Stimulated activated CD8-positive, alpha-beta memory T cell treated with anti-CD3 and anti-CD28 coated beads, Interleukin-4, amount 100 ng/mL, for 1 hour (primary cell): ENCODE data around the gene IRX4.
"Not testable (repeated sequence)": the region's sequence is repeated elsewhere in the genome, so short reads cannot be mapped to it uniquely, and the experiment has no call there.

Experiments used
- DNase-seq, 2 donors: peaks; one replicate each; pipeline ENCODE4 v3.0.0-alpha.2; 2020; ENCODE audit warnings: low read depth in 2 of 2, low spot score in 1 of 2

The IRX4 gene

DNA sequence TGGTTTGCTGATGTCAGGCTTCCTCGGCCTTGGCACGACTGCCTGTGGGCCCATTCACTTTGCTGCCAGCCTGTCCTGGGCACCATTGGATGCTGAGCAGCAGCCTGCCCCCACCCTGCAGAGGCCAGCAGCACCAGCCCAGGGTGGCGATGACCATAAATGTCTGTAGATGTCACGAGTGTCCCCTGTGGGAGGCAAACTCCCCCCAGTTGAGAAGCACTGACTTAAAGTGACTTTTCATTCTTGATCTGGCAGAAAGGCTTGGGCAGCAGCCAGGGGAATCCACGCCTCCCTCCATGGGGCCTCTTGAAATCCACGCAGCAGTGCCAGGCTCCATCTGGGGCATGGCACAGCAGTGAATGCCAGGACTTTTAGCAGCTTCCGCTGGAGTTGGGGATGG, 21.8 kb downstream of the IRX4 start:
- DNase-seq: no peak

DNA sequence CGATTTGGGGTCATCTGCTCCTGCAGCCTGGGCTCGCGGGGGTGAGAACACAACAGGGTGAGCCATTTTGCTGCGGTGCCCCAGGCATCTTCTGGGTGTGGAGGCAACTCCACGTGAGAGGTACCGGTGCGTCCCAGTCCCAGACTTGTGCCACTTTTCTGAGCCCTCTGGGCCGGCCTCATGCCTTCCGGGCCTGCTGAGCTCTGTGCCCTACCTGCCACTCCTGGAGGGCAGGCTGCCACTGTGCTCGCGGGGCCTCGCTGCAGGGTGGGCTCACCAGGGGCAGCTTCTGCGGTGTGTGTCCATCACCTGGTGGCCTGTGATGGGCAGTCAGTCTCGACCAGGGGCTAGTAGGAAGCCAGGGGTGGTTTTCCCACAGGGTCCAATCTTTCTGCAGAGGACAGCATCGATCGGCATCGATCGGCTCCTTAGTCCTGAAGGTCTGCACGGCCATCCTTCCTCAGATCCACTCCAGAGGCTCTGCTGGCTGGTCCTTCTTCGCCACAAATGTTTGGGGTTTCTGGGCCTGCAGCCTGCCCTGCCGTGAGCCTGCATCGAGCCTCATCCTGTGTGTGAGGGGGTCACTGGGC, 22.6 kb downstream of the IRX4 start:
- DNase-seq: no peak

DNA sequence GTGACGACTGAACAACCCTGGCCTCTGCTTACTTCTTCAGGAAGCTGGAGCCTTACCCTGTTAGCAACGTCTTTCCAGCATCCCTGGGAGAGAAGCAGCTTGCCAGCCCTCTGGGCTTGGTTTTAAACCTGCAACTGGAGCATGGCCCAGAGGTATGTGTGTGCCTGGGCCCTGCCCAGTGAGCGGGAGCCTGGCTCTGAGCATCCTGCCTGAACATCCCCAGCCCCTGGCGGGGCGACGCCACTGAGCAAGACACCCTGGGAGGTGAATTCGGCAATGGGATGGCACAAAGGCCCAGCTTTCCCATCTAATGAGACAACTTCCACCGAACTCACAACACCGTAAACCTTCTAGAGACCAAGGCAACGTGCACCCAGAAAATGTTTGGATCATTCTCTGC, 23.6 kb downstream of the IRX4 start:
- no peak for DNase-seq

DNA sequence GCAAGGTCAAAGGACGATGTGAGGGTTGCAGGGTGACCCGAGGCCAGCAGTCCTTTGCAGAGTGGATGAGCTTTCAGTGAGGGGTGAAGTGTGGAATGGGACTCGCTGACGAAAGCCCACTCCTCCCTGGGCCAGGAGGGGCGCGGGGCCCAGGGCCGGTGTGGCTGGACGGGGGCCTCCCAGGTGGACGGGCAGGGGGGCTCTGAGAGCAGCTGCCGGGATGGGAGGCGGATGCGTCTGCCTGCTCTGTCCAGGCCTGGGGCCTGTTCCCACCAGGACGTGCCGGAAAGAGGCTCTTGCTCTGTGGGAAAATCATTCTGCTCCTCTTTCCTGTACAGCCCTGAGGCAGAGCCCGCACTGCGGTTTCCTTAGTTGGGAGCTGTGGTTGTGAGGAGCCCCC, 24.3 kb downstream of the IRX4 start:
- DNase-seq: no peak

DNA sequence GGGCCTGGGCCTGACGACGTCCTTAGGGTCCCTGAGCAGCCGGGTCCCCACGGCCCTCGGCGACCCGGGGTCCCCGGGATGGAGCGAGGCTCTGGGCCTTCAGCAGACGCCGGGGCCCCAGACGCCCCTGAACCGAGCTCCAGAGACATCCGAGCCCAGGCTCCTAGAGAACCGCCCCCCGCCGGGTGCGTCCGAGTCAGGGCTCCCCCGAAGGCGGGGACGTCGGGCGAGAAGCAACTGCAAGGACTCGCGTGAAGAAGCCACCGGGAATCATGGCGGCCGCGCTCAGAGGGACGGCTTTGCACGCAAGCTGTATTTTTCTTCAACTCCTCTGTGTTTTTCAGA, 25.5 kb downstream of the IRX4 start:
- DNase-seq: no peak

DNA sequence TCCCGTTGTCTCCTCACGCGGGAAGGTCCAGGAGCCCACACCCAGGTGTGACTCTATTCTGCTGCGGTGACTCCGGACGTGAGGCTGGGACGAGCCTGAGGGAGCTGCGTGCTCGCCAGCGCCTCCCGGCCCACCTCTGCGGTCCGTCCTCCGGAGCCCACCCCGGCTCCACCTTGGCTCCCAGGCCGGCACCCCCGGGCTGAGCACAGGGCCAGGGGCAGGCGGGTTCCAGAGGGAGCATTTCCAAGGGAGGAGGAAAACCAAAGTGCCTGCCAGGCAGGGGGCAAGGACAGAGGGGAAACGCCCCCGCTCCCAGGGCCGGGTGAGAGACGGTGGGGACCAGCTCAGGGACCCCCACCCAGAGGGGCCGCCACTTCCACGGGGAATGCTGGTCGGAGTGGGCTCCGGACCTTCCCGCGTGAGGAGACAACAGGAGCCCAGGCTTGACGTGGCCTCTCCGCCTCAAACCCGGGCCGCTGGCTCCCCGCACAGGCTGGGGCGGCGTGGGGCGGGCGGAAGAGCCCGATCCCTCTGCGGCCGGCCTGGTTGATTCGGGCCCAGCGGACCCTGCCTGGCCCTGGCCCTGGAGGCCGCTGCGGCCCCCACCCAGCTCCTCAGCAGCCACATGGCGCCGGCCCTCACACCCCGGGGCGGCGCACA, 26.0 kb downstream of the IRX4 start:
- no peak for DNase-seq

DNA sequence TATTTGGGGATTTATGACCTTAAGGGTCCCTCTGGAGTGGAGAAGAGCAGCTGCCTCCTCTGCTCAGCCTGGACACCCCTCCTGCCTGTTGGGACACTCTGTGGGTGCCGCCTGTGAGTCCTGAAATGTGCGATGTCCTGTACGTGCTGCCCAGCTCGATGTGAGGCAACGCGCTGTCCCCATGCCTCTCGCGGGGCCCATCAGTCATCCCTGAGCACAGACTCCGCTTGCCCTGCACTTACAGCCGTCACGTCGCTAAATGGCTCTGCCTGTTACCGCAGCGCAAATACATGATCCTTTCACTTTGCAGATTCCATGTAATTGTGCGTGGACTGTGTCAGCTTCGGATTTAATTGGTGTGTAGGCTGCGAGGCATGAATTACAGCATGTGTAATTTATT, 27.1 kb downstream of the IRX4 start:
- DNase-seq: no peak

DNA sequence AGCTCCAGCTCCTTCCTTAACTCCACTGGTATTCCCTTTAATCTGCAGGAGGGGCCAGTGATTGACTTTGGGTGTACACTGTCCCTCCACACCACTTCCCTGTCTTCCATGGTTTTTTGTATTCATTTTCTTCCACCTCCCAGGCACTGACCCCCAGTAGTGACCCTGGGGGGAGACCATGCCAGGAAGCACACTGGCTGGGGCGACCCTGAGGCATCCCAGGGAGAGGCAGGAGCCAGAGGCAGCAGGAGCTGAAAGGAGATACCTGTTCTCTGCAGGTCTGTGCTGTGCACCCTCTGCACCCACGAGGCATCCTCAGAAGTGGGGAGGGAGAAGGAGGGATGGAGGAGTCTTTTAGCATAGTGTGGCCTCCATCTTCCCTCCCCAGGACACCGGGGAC, 27.6 kb downstream of the IRX4 start:
- DNase-seq: no peak

DNA sequence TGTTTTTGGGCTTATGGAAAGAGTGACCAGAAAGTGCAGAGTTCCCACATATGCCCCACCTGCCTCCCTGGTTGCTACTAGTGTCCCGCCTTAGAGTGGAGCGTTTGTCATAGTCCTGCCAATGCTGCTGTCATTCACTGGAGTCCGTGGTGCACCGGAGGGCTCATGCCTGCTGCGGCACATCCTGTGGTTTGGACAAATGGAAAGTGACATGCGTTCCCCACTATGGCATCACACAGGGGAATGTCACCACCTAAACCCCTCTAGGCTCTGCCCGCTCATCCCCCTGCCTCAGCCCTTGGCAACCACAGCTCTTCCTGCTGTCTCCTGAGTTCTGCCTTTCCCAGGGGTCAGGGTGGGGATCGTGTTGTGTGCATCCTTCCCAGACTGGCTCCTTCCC, 29.2 kb downstream of the IRX4 start:
- DNase-seq: no peak

DNA sequence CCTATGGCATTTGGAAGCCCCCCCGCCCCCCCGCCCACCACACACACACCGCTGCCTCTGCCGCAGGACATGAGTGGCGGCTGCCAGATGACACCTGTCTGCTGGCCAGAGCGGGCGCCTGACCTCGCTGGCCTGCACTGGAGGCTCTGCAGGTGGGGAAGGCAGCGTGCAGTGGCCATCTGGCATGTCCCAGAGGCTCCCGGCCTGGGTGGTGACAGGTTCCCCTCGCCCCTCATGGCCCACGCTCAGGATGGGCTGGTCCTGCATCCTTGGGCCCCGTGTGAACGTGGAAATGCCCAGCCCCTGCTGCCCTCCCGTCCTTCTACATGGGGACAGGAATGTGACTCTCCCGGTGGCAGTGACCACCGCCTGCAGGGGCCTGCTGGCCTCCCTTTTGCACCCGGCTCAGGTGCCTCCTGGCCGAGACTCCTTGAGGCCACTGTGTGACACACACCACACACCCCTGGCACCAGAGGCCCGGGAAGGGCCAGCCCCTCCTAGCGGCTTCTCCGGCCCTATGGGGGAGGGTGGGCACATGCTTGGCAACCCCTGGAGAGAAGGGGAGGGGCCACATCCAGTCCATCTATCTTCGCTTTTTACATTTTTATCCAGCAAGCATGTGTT, 30.3 kb downstream of the IRX4 start:
- DNase-seq: no peak

DNA sequence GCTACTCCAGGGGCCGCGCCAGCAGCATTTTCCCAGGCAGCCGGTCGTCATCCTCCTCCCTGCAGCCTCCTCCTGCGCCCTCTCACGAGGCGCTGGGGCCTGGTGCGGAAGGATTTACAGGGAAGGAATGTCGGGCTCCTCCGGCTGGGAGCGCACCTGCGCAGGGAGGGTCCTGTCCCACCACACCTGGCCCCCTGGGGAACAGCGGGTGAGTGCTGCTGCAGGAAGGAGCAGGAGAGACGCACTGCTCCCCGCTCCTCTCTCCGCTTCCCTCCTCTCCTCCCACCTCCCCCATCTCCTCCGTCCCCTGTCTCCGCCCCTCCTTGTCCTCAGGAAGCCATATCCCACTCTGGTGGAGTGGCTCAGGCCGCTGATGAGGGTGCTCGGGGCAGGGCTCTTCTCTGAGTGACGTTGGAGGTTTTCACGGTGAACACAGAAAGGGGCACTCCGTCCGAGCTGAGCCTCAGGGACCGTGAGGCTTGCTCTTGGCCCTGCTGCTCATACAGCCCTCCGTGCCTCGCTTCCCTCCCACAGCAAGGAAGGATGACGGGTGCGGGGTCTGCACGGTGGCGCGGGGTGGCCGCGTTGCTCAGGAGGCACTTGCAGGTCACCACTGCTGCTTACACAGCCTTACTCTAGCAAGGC, 31.3 kb downstream of the IRX4 start:
- DNase-seq: no peak

DNA sequence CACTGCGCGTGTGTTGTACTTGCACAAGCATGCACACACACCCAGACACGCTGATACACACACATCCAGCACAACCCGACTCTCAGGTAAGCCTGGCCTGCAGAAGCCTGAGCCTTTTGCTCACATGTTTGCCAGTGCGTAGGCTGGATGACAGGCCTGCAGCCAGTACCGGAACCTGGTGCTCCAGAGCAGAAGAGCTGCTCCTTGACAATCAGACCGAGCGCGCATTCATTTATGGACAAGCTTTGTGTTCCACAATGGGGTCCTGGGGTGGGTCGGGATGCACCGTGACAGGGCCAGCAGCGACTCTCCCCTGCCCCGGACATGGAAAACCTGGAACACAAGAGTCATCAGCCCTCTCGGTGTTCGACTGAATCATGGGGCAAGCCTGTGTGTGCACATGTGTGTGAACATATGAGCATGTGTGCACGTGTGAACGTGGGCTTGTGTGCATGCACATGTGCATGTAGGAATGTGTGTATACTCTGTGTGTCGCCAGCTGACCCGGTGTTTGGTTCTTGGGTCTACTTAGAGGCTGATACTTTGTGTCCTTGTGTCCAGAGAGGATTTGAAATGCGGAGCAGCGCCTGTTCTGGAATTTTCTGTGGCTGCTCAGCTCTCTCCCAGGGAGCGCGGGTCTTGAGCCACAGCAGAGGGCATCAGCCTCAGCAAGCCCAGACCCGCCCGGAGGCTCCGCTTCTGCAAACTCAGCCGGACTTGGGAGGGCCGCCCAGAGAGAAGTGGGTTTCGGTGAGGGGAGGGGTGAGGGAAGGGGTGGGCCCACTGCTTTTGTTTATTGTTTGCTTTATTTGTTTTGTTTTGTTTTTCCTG, 32.2 kb downstream of the IRX4 start:
- no peak for DNase-seq

DNA sequence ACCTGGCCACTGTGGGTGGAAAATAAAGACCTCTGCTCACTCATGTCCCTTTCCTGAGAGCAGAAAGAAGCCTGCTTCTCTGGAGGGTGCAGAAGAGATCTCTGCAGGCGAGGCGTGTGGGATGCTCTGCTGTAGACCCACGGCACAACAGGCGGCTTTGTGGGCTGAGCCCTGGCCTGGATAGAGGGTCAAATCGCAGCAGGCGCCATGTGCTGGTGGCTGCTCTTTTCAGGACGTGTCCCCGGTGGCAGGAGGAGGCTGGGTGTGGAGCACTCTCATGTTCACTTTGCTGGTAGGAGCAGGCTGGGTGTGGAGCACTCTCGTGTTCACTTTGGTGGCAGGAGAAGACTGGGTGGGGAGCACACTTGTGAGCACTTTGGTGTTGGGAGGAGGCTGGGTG, 35.1 kb downstream of the IRX4 start:
- no peak for DNase-seq

DNA sequence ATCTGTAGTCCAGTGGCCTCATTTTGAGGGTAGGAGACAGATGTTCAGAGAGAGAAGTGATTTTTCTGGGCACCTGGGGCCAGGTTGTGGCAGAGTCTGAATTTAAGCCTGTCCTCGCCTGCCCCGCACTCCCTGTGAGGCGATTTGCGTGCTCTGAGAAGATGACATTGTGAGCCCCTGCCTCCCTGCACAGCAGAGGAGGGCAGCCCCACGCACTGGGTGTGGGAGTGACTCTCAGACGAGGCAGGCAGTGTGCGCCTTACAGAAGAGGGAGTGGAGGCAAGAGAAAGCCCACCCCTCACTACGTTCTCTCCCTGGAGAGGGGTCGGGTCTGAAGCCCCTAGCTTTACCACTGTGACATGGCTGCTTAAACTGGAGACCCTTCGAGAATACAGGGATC, 35.7 kb downstream of the IRX4 start:
- DNase-seq: no peak

DNA sequence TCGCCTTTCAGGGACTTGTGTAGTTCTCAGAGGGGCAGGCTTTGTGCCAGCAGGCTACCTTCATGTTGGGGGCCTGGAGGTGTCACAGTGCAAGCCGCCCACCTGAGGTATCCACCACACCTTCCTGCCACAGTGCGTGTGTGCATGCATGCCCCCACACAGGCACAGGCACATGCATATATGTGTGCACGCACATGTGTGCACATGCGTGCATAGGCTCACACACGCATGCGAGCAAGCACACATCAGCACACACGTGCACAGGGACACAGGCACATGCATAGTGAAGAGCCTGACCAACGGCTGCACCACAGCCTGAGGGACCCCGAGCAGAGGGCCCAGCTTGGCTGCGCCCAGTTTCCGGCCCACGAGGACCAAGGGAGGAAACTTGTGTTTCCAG, 36.1 kb downstream of the IRX4 start:
- DNase-seq: no peak

DNA sequence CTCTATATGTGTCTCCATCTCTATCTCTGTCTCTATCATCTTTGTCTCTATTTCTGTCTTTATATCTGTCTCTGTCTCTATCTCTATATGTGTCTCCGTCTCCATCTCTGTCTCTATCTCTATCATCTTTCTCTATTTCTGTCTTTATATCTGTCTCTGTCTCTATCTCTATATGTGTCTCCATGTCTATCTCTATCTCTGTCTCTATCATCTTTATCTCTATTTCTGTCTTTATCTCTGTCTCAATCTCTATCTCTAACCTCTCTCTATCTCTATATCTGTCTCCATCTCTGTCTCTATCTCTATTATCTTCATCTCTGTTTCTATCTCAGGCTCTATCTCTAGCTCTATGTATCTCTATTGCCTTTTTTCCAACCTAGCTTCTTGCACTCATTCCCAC, 37.0 kb downstream of the IRX4 start:
- DNase-seq: no peak

DNA sequence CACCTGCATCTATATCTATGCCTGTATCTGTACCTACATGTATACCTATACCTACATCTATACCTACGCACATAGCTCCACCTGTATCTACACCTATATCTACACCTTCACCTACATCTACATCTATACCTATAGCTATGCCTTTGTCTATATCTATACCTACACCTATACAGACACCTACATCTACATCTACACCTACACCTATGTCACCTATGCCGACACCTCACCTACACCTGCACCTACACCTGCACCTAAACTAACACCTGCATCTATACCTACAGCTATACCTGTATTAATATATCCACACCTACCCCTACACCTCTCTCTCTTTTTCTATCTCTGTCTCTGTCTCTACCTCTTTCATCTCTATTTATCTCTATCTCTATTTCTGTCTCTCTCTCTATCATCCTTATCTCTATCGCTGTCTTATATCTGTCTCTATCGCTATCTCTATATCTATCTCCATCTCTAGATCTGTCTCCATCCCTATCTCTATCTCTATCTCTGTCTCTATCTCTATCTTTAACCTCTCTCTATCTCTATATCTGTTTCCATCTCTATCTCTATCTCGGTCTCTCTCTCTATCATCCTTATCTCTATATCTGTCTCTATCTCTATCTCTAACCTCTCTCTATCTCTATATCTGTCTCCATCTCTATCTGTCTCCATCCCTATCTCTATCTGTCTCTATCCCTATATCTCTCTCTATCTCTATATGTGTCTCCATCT, 37.9 kb downstream of the IRX4 start:
- no peak for DNase-seq

DNA sequence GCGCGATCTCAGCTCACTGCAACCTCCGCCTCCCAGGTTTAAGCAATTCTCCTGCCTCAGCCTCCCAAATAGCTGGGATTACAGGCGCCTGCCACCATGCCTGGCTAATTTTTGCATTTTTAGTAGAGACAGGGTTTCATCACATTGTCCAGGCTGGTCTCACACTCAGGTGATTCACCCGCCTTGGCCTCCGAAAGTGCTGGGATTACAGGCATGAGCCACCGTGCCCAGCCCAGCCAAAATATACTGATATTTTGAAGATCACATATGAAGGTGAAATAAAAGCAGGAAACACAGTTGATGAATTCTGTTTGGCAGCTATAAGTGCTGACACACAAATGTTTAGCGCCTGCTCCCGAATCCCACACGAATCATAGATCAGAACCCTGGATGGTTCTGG, 39.0 kb downstream of the IRX4 start:
- not testable (repeated sequence) for DNase-seq

DNA sequence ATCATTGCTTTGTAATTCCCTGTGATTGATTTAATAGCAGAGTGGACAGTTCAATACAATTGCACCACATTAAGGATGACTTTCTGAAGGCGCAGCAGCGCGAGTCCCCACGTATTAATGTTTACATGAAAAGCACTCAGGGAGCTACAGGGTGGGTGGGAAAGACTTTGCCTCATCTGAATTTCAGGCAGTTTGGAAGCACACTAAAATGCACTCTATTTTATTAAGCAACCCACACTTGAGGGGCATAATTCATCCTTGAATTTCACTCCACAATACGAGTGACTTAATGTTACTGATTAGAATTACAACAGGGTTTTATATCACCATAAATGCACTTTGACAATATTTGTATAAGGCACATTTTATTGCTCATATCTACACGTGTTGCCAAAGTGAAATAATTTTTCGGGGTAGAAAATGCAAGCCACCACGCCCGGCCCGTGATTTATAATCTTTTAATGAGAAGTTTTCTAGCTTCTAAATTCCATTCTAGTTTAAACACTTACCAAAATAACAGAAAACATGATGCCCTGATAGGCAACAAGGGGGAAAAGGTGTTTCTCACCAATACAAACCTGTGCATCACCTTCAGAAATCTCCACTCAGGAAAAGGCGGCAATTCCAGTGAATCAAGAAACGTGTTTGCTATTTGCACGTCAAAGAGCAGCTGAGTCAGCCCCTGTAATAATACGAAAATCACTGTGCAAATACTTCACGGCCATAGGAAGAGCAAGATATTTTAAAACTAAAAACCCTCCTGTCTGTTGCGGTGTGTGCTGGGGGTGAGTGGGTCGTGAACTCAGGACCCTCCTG, 40.5 kb downstream of the IRX4 start:
- no peak for DNase-seq
